Skeletal muscle cell (primary cell): ENCODE results near the gene NDUFB10.

Experiments used
- DNase-seq: peaks from one replicate; pipeline ENCODE4 v3.0.0-alpha.2; 2010; ENCODE audit warnings: low read depth
- H3K4me3 ChIP-seq: 2 replicates; pipeline ENCODE4 v1.5.1; 2011; ENCODE audit warnings: low read depth, mild to moderate bottlenecking, control low read depth, low read length, moderate library complexity

NDUFB10 gene

DNA sequence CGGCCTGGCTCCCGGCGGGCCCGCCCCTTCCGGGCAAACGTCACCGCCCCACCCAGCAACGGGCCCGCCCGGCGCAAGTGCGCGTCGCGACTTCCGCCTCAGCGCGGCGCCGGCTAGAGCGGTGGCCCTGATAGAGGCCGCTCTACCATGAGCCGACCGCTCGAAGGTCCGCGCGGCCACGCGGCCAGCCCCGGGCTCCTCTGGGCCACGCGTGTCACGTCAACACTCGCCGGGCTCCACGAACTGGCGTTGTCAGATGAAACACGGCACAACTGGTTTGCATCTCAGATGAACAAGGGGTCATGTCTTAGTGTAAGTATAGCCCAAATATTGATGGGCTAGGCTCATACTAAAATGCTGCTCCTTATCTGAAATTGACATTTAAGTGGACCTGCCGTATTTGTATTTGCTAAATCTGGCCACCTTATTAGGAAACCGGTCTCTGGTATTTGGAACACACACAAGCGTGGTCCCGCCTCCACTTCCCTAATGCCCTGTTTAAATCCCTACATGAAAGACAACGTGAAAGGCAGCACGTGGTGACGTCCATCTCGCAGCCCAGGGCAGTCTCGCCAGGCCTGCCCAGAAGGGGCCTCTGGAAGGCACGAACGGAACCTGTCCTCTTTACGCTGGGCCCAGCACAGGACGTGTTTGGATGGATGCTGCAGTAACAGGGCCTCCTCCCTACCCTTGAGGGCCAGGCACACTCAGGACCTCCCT is 50.6 kb downstream of the NDUFB10 start, which contains the start of gene ZNF598:
ZNF598 (minus strand) TSS at position 31 of the 720 bp plus-strand sequence.
- peak within 1 kb of the TSS; percentile 73 for H3K4me3 ChIP-seq
- peak; percentile 62 for DNase-seq
